ENCODE measurements around the gene CCL8.

DNA sequence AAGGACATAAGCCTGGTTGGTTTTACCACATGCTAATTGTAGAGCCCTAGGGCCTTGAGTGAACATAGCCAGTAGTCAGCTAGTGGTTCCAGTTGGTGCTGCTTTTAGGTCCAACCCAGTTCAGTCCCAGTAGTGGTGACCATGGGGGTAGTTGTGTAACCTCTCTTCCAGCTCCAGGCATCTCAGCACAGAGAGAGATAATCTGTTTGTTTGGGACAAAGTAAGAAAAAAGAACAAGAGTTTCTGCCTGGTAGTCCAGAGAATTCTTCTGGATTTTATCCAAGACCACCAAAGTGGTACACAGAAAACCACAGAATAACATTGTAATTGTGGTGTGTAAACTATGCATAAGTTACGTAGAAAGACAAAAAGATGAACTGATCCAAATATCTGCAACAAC, 31.9 kb downstream of the CCL8 start:
- TF ChIP-seq EZH2phosphoT487 (IDR thresholded peaks at IDR 0.05; ENCODE audit: insufficient read depth, low read depth) (no peak), EZH2 (IDR thresholded peaks at IDR 0.05; ENCODE audit: insufficient read depth, poor library complexity, severe bottlenecking) (no peak)
